GM19023 (cell line): Measurements from ENCODE around the gene DNAH3.

ENCODE experiments used
- ATAC-seq: cut with Tn5 transposase; IDR thresholded peaks from one replicate; pipeline ENCODE4 v1.9.1; 2021; ENCODE audit warnings: mild to moderate bottlenecking, moderate library complexity; ENCODE audit not compliant: unreplicated experiment

Gene DNAH3

DNA sequence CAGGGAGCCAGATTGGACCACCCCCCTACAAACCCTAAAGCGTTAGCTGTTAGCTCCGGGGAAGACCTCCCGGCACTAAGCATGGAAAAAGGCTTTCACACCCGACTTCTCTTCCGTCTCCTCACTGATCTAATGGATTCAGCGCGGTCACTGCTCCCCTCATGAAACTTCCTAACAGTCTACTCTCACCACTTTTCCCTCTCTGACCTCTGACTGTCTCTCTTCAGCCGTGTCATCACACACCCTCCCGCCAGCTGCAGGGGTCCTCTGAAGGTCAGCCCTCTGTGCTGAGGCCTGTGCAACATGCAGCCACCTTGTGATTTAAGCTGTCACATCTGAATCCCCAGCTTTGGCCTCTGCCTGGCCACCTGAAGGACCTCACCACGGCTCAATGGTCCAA lies 234.4 kb downstream of the DNAH3 start:
- no peak for ATAC-seq

DNA sequence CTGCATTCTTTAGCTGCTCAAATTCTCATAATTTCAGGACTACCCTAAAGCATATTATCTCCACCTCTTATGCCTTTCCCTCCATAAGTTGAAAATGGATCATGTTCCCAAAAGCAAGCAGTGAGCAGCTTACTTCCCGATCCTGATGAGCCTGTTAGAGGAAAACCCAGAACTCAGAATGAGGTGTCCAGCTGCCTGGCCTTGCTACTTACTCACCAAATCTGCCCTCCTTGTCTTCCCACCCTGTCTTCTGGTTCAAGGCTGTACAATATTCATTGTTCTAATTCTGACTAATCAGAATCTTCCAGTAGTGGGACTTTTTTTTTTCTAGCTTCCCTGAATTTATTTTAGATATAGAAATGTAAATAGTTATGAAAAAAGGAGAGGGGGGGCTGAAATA lies 239.3 kb downstream of the DNAH3 start:
- ATAC-seq: no peak

DNA sequence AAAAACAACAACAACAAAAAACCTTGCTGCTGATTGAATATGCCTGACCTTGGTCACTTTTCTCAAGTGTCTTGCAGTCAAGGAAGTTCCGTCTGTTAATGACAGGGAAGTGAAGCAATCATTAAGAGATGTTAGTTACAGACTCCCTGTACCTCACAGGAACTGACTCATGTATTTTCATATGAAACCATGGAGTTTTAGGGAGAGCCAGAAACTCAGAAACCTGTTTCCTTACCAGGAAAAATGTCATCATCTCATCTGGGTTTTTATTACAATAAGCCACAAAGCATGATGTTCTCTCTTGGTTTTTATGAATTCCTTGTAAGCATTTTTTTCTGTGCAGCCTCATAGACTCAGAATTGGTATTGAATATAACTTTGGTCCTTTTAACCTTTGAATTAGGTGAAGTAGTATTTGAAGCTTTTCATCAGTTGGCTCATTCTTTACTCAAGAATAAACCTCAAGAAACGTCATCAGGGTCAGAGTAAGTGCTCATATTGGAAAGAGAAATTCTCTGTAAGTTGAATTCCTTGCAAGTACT lies 239.8 kb downstream of the DNAH3 start:
- no peak for ATAC-seq

DNA sequence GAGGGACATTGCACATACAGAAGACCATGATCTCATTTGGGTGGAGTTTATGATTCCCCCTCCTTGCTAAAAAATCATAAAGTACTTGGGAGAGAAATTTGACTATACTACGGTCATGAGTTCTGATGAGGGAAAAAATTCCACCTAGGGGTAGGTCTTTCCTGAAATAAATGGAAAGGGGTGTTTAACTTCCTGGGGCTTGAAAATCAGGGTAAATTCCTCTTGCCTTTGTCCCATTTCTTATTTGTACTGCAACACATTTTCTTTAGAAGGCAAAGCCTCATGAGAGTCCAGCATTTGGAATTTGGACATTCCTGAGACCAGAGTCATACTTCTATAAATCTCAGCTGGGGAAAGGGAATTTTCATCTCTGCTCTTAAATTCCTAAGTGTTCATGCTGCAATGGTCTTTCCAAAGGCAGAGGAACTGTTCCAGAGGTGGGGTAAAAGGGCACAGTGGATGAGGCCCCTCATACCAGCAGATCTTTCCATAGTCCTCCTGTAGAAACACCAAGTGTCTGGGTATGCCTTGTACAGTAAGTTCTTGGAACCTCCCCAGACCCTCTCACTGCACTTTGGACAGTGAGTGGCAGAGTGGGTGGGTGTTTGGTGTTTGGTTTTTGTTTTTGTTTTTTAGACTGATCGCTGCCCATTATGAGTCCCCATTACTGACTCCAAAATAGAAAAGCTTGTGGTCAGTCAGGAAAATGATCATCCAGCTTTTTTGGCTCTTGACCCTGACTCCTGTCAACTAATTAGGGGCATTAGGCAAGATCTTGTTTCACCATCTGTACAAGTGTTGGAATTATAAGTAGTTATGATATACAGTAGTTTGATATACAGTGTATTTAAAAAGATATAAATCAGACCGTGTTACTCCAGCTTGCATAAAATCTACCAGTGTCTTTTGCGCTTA lies 244.0 kb downstream of the DNAH3 start:
- no peak for ATAC-seq

DNA sequence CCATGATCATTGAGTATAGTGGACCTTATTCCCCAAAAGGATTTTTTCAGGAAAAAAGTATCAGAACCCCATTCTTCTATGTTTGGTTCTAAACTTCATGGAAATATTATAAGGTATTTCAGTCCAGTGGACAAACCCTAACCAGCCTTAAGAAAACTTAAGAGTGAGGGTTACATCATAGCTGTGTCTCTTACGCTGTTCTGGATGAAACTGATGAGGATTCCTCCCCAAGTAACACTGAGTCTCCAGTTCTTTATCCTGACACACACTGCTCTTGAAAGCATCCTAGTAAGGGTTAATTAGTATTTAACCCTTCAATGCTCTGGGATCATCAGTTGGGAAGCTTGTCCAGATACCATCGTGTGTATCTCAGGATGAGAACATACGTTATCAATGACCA lies 245.1 kb downstream of the DNAH3 start:
- no peak for ATAC-seq

DNA sequence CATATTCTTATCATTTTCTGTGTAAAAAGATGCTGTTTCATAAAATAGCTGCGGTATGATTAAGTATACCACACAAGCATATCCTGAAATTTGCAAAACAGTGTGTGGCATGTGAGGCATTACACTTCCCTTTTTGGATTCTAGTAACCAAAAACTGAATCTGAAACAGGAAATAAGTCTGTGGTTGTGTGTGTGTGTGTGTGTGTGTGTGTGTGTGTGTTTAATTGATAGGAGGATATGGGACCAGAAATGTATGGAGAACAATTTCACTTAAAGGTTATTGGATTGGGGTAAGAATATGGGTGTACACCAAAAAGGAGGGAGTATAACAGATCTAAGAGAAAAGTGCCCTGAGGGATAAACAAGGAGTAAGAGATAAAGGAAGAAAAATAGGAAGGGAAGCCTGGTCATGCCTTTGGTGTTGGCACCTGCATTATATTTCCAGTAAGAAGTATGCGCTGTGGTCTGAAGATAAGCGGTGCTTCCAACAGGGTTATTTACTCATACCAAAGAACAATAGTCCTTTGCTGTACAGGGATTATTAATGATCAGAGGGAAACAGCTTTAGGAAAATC lies 246.1 kb downstream of the DNAH3 start:
- ATAC-seq: no peak

DNA sequence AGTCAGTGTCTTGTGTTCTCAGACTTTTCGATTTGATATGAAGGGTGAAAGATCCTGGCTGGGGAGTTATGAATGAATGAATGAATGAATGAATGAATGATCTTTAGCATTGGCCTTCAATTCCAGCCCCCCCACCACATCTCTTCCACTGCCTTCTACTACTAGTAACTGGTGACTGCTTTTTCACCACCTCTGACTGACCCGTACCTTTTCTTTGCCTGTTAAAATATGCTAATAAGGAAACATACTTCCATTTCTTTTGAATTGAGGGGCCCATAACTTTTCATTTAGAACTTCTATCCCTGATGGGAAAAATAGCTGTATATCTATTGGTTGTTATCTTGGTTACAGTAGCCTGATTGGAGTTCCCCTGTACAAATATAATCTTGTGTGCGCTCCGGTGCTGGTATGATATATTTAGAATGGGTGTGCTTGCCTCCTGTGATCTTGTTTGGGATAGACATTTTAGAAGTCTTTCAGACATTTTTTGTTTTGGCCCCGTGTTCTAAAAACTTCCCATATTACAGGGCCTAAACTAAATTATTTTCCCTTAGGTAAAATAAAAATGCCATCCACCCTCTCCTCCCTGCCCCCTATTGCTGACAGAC lies 246.6 kb downstream of the DNAH3 start:
- ATAC-seq: no peak

DNA sequence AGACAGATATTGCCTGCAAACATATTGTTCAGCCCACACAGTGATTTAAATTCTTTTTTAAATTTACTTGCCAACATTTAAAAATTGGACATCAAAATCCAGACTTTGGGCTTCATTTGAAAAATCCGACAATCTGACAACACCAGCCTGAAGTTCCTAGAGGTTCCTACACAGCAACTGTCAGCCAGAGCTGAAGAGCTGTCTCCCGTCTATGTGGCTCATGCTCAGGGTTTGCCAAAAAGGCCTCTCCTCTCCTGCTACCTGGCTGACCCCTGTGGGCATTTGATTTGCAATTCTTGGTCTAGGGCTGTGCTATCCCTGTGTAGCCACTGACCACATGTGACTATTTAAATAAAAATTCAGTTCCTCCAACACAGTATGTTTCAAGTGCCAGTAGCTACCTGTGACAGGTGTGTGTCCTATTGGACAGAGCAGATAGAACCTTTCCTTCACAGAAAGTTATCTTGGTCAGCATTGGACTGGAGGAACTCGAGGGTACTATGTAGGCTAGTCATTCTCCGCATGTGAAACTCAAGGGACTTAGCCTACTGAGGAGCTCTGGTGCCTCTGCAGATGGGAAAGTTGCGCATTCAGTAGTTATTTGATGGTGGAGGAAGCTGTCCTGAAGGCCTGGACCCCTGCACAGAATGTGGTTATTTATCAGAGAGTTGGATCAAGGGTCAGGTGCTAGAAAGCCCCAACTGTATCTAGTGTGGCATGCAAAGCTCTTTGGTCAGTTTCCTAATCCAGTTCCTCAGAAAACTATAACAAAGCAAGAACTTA lies 247.3 kb downstream of the DNAH3 start:
- ATAC-seq: no peak

DNA sequence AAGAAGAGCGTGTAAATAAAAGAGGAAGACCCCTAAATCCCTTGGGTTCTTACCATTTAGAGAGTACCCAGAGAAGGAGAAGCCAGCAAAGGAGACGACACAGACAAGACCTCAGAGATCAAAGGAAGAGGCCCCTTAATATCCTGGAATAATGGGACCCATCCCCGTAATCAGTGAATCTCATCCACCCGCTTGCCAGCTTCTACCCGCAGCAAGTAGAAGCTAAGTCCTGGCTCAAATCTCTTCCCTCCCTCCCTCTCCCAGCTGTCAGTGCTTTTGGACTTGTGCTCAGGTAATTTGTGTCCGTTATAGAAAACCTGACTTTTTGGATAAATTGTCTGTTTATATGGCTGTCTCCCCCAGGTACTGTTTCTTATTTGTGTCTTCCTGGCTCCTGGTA lies 248.2 kb downstream of the DNAH3 start:
- no peak for ATAC-seq

DNA sequence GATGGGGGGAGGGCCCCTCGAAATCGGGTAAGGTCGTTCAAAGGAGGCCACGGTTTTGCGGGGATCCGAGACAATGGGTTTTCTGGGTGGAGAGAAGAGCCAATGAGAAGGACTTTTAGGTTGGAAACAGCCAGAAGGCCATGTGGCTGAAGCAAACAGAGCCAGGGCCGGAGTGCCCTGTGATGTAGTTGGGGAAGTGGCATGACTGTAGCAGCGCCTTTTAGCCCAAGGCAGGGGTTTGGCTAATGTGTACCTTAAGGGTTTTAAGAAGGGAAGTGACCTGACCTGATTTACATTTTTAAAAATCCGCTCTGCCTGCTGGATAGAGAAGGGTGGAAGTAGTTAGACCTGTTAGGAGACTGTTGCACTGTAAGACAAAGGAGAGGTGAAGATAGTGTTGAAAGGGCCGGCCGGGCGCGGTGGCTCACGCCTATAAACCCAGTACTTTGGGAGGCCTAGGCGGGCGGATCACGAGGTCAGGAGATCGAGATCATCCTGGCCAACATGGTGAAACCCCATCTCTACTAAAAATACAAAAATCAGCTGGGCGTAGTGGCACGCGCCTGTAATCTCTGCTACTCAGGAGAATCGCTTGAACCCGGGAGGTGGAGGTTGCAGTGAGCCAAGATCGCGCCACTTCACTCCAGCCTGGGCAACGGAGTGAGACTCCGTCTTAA lies 249.1 kb downstream of the DNAH3 start:
- no peak for ATAC-seq

DNA sequence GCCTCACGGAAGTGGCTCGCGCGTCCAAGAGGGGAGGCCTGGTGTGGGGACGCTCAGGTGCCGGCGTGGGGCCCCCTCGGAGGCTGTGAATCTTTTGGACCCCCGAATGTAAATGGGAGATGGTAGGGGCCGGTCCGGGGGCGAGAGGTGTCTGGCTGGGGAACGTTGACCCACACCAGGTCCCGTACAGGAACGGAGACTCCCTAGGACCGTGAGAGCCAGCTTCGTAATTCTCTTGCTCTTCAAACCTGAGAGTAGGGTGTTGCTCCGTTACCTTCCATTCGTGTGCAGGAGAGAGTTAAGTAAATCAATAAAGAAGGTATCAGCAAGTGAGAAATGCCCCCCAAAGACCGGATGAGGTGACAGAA lies 249.6 kb downstream of the DNAH3 start:
- ATAC-seq: no peak

DNA sequence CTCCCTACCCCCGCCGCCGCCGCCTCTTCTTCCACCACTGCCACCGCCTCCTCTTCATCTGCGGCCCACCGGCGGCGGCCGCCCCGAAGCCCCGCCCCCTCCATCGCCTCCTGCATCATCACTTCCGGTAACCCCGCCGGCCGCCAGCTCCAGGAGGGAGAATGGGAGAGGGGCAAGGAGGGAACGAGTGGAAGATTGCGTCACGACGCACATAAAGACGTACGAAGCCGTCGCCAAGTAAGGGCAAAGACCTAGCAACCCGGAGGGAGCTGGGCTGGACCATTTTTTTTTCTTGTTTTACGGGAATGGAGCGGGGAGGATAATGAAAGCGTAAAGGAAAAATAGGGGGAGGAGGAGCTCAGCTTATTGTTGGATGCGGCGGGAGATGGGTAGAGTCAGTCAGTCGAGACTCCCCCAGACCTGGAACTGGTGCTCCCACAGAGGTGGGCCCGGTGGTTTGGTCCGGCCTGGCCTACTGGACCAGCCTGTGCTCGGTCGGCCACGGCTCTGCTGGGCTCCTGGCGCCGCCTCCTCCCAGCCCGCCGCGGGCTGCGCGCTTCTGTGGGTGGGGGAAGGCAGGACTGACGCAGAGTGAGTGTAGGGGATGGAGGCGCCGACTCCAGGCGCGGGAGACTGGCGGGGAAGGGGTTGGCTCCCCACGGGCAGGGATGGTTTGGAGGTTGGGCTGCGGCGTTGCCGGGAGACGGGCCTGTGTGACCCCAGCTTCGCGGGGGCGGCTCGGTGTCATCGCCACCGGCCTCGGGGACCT lies 250.2 kb downstream of the DNAH3 start, which contains the start of the genes DCUN1D3 and LYRM1:
TSS of gene DCUN1D3 (minus strand) at position 60 of the 769 bp plus-strand sequence. CDS start 37,820 bp downstream, outside the sequence.
TSS of gene LYRM1 (plus strand) at position 473 of the 769 bp plus-strand sequence. CDS start 14,785 bp downstream, outside the sequence.
- peak; percentile 80 for ATAC-seq

DNA sequence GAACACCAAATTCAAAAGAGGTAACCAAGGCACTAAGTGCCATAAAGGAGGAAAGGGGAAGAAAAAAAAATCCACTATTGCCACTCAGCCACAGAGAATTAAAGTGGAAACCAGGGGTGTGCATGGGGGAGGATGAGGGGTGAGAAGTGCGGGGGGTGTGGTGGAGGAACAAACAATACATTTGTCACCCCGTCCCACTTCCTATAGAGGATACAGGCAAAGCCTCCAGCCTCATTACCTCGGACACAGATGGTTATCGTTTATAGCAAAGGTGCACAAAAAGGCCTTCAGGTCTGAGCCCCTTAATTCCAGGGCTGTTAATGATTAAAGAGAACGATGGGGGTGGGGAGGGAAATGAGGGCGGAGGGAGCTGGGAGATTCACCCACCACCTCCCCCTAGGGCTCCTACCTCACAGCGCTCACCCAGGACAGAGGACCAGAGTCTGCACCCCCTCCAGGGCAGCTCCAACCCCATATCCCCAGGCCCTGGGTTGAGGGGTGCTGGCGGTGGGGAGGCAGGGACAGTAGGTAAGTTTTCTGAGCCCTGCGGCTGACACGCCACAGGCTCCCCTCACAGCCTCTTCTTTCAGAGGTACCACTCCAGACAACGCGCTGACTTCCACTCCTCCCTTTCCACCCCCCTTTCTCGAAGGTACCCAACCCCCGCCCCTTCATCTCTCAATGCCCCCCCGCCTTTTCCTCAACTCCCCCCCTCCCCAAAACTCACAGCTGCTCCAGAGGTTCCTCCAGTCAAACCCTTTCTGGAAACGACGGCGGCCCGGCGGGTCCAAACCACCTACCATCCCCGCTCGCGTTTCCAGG lies 251.0 kb downstream of the DNAH3 start:
- ATAC-seq: no peak

DNA sequence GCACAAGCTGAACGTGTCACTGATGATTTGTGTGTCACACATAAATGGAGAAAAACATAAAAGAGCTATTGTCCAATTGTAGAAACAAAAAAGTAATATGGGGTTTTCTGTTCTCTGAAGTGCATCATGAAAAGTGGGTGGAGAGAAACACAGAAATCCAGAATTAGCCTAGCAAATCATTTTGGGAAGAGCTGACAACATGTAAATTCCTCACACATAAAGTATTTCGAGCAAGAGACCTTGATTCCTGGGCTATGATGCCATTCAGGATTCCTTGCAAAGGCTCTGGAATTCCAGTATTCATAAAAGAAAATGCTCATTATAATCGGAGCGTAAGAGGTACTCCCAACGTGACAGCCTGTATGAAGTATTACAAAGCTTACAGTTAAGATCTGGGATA lies 251.6 kb downstream of the DNAH3 start:
- no peak for ATAC-seq

DNA sequence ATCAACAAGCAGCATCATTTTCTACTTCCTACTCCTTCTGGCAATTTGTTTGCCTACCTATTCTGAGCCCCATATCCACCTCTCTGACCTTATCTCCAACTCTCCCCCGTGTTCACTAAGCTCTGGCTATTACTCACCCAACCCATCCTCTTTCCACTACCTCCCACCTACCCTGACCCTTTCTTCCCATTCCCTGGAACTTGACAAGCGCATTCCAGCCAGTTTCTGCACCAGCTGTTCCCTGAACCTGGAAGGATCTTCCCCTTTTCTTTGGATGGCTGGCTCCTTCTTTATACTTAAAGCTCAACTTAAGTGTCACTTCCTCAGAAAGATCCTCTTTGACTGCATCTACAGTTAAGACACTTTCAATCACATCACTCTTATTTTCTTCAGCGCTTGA lies 252.7 kb downstream of the DNAH3 start:
- no peak for ATAC-seq

DNA sequence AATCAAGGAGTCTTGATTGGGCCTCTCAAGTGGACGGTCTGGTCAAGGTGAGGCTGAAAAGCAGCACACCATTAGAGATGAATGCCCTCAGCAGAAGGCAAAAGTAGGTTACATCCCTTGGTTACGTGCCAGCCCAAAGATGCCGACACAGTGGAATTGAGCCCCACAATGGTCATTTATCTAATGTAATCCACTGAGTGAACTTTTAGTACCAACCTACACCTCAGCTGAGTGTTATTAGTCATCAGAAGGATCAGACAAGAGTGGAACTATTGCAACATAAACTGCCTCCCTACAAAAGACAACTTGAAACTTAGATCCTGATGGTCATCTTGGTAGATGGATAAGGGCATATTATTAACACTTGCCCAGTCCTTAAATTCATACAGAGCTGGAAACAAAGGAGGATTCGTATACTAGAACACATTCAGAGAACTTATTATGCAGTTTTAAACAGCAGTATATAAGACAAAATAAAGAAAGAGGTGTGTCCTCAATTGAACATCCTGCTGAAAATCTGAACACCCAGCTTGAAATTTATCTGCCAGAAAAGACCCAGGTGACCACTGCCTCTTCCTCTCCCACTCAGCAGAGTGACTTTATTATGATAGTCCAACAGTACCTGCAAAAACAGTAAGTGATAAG lies 253.3 kb downstream of the DNAH3 start:
- ATAC-seq: no peak

DNA sequence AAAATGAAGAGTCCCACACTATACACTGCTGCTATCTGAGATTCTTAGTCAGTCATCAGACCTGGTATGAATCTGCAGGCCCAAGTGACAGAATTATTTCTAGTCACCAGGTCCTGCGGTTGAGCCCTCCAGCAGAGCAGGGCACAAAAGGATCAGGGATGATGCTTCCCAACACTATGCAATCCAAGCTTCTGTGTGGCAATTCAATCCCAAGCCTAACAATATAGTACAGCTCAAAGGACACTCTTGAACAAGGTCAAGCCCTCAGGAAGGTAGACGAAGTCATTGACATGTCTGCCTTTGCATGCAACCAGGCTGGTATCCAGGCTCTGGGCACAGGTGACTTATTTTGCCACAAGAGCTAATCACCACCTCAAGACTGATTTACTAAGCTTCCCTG lies 256.3 kb downstream of the DNAH3 start:
- no peak for ATAC-seq

DNA sequence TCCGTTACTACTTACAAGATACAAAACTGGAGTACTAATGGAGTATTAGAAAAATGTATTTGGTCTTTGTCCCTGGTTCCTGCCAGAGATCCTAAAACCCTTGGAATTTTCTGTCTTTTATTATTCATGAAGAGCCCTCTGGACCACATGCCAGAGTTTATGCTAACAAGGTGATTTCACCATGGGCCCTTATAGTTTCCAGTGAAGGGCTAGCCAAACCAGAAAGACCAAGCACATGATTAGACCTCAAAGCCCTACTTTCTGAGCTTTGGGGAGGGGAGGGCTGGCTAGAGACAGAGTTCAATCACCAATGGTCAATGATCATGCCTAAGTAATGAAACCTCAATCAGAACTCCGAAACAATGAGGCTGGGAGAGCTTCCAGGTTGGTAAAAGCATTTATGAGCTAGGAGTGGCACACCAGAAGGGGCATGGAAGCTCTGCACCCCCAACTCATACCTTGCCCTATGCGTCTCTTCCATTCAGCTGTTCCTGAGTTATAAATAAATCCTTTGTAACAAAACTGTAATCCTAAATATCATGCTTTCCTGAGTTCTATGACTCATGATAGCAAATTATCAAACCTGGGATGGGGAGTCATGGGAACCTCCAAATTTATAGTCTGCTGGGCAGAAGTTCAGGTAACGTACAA lies 260.9 kb downstream of the DNAH3 start:
- no peak for ATAC-seq
